Ectodermal cell (in vitro differentiated cells): ENCODE data around the gene ZNF133.

Source experiments
- H3K27ac ChIP-seq: 2 replicates; pipeline ENCODE4 v1.7.0; 2013; ENCODE audit warnings: mild to moderate bottlenecking, low read depth, low read length; ENCODE audit not compliant: insufficient read depth, poor library complexity, severe bottlenecking
- H3K27me3 ChIP-seq: 2 replicates; pipeline ENCODE4 v1.7.0; 2013; ENCODE audit warnings: mild to moderate bottlenecking, low read length; ENCODE audit not compliant: insufficient read depth, control insufficient read depth, poor library complexity, severe bottlenecking
- H3K36me3 ChIP-seq: one replicate; pipeline ENCODE4 v1.7.0; 2013; ENCODE audit warnings: low read length; ENCODE audit not compliant: control insufficient read depth, insufficient read depth
- H3K4me1 ChIP-seq: one replicate; pipeline ENCODE4 v1.7.0; 2013; ENCODE audit warnings: low read length; ENCODE audit not compliant: control insufficient read depth, insufficient read depth
- H3K4me3 ChIP-seq: 2 replicates; pipeline ENCODE4 v1.7.0; 2013; ENCODE audit warnings: low read depth, low read length, control low read depth; ENCODE audit not compliant: insufficient read depth
- H3K9me3 ChIP-seq: 2 replicates; pipeline ENCODE4 v1.7.0; 2013; ENCODE audit warnings: mild to moderate bottlenecking, low read length, moderate library complexity; ENCODE audit not compliant: control insufficient read depth
- WGBS, 2 experiments: methylation state at CpG; one replicate each; pipeline ENCODE4 v1.1.7; 2013; ENCODE audit warnings: missing lambda C conversion rate in 2 of 2; 5-methylcytosine and 5-hydroxymethylcytosine counted together

Gene ZNF133

GRCh38 chr20:18279242-18279641, 9.1 kb upstream of the ZNF133 start:
- H3K9me3 ChIP-seq = no peaks in the 10 kb centered on the region
- WGBS, 2 experiments = 93 to 94% methylated on average over 2 of the region's 2 CpGs
- H3K36me3 ChIP-seq = no peaks in the 10 kb centered on the region
- H3K4me1 ChIP-seq = no peaks in the 10 kb centered on the region
- peaks cover 46% of the 10 kb centered on the region for H3K27me3 ChIP-seq
- H3K4me3 ChIP-seq = no peak overlapping the region
- H3K27ac ChIP-seq = no peak overlapping the region

DNA sequence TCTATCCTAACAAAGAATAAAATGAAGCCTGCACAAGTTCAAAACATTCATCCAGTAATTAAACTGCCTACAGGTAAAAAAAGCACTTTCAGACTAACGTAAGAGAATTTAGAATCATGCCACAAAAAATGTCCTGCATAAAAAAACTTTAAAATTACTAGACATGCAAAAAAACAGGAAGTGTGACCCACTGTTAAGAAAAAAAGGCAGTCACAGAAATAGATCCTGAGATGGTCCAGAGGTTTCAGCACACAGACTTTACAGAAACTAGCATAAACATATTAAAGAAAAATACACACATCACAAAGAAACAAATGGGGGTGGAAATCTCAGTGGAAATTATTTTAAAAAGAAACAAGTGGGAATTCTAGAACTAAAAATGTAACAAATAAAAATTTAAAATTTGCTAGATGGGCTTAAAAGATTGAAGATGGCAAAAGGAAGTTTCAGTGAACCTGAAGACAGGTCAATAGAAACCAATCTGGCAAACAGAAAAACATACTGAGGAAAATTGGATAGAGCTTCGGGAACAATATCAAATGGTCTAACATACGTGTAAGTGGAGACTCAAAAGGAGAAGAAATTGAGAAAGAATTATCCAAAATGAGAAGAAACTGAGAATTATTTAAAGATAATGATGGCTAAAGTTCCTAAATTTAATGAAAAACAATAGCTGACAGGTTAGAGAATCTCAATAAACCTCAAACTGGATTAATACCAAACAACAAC, 3.4 kb upstream of the ZNF133 start:
- H3K9me3 ChIP-seq = peaks cover 3% of the 10 kb centered on the region
- no peaks in the 10 kb centered on the region for H3K36me3 ChIP-seq
- no peaks in the 10 kb centered on the region for H3K4me1 ChIP-seq
- no peak overlapping the region for H3K27ac ChIP-seq
- H3K4me3 ChIP-seq = no peak overlapping the region
- H3K27me3 ChIP-seq = peaks cover 35% of the 10 kb centered on the region
- WGBS, 2 experiments = 82 to 85% methylated on average over 3 of the region's 3 CpGs

DNA sequence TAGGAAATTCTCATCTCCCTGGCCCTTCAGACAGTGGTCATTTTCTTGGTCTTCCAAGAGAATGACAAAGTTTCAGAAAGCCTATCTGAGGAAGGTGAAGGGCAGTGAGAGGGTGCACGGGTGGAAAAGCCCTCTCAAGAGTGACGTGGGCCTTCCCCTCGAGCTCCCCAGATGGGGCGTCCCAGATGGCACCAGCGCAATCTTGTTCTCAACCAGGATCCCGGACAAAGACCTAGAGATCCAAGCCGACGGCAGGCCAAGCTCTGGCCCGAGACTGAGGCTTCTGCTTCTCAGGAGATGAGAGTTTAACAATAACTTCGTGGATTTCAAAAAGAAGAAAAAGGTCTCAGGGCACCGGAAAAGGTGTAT, 797 bp upstream of the ZNF133 start:
- H3K27me3 ChIP-seq = peaks cover 13% of the 10 kb centered on the region
- H3K4me3 ChIP-seq = peak overlapping the region; percentile 82
- H3K27ac ChIP-seq = no peak overlapping the region
- 32 to 36% methylated on average over 11 of the region's 11 CpGs for WGBS, 2 experiments
- H3K4me1 ChIP-seq = no peaks in the 10 kb centered on the region
- no peaks in the 10 kb centered on the region for H3K36me3 ChIP-seq
- H3K9me3 ChIP-seq = peaks cover 3% of the 10 kb centered on the region

- no peak overlapping the region for H3K27ac ChIP-seq
- peak overlapping the region; percentile 82 for H3K4me3 ChIP-seq
- no peaks in the 10 kb centered on the region for H3K4me1 ChIP-seq
- no peaks in the 10 kb centered on the region for H3K36me3 ChIP-seq
- WGBS, 2 experiments = 7 to 9% methylated on average over 19 of the region's 19 CpGs
- peaks cover 5% of the 10 kb centered on the region for H3K27me3 ChIP-seq
- H3K9me3 ChIP-seq = peaks cover 3% of the 10 kb centered on the region
These were observed 481 bp downstream of the ZNF133 start for GRCh38 chr20:18288749-18289267.

DNA sequence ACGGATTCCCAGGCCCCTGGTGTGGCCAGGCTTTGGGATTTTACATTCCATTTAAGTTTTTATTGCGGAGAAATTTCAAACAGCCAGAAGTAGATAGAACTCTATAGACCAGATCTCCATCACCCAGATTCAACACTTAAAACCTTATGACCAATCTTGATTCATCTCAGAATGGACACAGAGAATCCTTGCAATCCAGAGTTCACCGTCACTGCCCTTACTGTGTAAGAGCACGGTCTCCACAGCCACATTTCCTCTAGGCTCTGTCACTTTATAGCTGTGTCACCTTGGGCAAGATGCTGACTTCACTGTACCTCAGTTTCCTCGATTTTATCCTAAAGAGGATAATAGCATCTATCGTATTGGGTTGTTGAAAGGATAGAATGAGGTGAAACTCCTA, 979 bp downstream of the ZNF133 start:
- peaks cover 5% of the 10 kb centered on the region for H3K27me3 ChIP-seq
- WGBS, 2 experiments = 79% methylated on average over 6 of the region's 6 CpGs
- H3K4me3 ChIP-seq = peak overlapping the region; percentile 82
- H3K4me1 ChIP-seq = no peaks in the 10 kb centered on the region
- peaks cover 3% of the 10 kb centered on the region for H3K9me3 ChIP-seq
- no peaks in the 10 kb centered on the region for H3K36me3 ChIP-seq
- H3K27ac ChIP-seq = no peak overlapping the region

- H3K9me3 ChIP-seq = no peaks in the 10 kb centered on the region
- H3K27me3 ChIP-seq = no peaks in the 10 kb centered on the region
- no peak overlapping the region for H3K27ac ChIP-seq
- H3K4me3 ChIP-seq = no peak overlapping the region
- WGBS, 2 experiments = 94 to 98% methylated on average over 3 of the region's 3 CpGs
- no peaks in the 10 kb centered on the region for H3K4me1 ChIP-seq
- H3K36me3 ChIP-seq = peaks cover 10% of the 10 kb centered on the region
These were observed 11.0 kb downstream of the ZNF133 start for GRCh38 chr20:18299364-18299763.

DNA sequence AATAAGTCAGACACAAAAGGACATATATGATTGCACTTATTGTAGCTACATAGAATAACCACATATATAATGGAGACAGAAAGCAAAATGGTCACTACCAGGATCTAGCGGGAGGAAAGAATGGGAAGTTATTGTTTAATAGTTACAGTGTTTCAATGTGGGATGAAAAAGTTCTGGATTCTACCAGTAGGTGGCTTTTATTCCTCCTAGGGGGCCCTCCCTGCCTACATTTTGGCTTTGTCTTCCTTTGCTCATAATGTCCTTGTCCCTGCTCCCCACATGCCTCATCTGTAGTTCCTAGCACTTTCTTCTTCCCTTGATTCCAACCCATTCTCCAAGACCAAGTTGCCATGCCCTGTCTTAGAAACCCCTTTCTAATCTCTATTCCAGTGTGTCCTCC, 16.3 kb downstream of the ZNF133 start:
- Histone ChIP-seq H3K27ac (no peak overlapping the region), H3K36me3 (no peaks in the 10 kb centered on the region), H3K4me1 (no peaks in the 10 kb centered on the region), H3K4me3 (no peak overlapping the region), H3K9me3 (no peaks in the 10 kb centered on the region), H3K27me3 (no peaks in the 10 kb centered on the region)
- 94 to 100% methylated on average over 1 of the region's 1 CpG for whole genome bisulfite sequencing, 2 experiments

- 90 to 95% methylated on average over 3 of the region's 3 CpGs for WGBS, 2 experiments
- Histone ChIP-seq H3K4me3 (no peak overlapping the region), H3K4me1 (no peaks in the 10 kb centered on the region), H3K9me3 (no peaks in the 10 kb centered on the region), H3K27me3 (no peaks in the 10 kb centered on the region), H3K27ac (no peak overlapping the region), H3K36me3 (no peaks in the 10 kb centered on the region)
These were observed 19.0 kb downstream of the ZNF133 start for GRCh38 chr20:18307301-18307700.

GRCh38 chr20:18310051-18310450, 21.7 kb downstream of the ZNF133 start:
- Histone ChIP-seq H3K9me3 (no peaks in the 10 kb centered on the region), H3K36me3 (peaks cover 4% of the 10 kb centered on the region), H3K4me1 (no peaks in the 10 kb centered on the region), H3K27ac (no peak overlapping the region), H3K27me3 (no peaks in the 10 kb centered on the region), H3K4me3 (no peak overlapping the region)
- 94 to 97% methylated on average over 3 to 5 of the region's 5 CpGs for WGBS, 2 experiments

DNA sequence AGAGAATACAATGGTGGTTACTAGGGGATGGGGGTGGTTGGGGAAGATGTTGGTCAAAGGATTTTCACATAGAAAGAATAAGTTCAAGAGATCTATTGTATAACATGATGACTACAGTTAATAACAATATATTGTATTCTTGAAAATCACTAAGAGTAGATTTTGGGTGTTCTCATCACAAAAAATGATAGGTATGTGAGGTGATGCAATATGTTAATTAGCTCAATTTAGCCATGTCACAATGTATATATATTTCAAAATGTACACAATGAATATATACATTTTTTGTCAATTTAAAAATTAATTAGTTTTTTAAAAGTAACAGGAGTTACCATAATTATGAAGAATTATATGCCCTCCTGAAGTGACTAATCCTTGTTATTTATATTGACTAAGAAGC, 22.3 kb downstream of the ZNF133 start:
- H3K36me3 ChIP-seq = peaks cover 10% of the 10 kb centered on the region

More for the DNA sequence above, 22.3 kb downstream of the ZNF133 start:
- Histone ChIP-seq H3K4me3 (no peak overlapping the region), H3K9me3 (no peaks in the 10 kb centered on the region), H3K27me3 (no peaks in the 10 kb centered on the region), H3K4me1 (no peaks in the 10 kb centered on the region), H3K27ac (no peak overlapping the region)
